GM23338 (cell line): ENCODE measurements around the gene MAP4K5. TPM values are rescaled to one million over a fixed set of nuclear protein-coding genes. Genes with fewer than 3 reads are reported as not detected.

ENCODE experiments used
- CREB1 ChIP-seq: fragments of 250-450 bp; sonication (Bioruptor Pico); IDR thresholded peaks from 2 replicates; pipeline ENCODE4 v1.5.0; 2020; ENCODE audit warnings: low read depth, mild to moderate bottlenecking, moderate library complexity
- EZH2 ChIP-seq: fragments of 200-600 bp; sonication (generic); IDR thresholded peaks from one replicate; pipeline ENCODE4 v1.8.0; 2017; ENCODE audit warnings: antibody characterized with exemption, mild to moderate bottlenecking, low read depth; ENCODE audit not compliant: unreplicated experiment
- EZH2phosphoT487 ChIP-seq: fragments of 200-600 bp; sonication (generic); IDR thresholded peaks from one replicate; pipeline ENCODE4 v1.8.1; 2018; ENCODE audit warnings: antibody characterized with exemption; ENCODE audit not compliant: unreplicated experiment
- JUNB ChIP-seq: IDR thresholded peaks from one replicate; pipeline ENCODE4 v1.6.1; 2016; ENCODE audit warnings: antibody characterized with exemption; ENCODE audit not compliant: unreplicated experiment
- NANOG ChIP-seq: IDR thresholded peaks from 2 replicates; pipeline ENCODE4 v1.6.1; 2016; ENCODE audit warnings: antibody characterized with exemption, borderline replicate concordance
- POLR2AphosphoS5 ChIP-seq: IDR thresholded peaks from 2 replicates; pipeline ENCODE4 v1.6.1; 2016; ENCODE audit warnings: antibody characterized with exemption, low read depth
- REST ChIP-seq: IDR thresholded peaks from one replicate; pipeline ENCODE4 v1.6.1; 2018; ENCODE audit warnings: antibody characterized with exemption; ENCODE audit not compliant: unreplicated experiment
- ZNF114 ChIP-seq: fragments of 250-450 bp; sonication (Bioruptor Pico); IDR thresholded peaks from 2 replicates; pipeline ENCODE4 v1.5.0; 2020; ENCODE audit warnings: mild to moderate bottlenecking, moderate library complexity
- ZNF331 ChIP-seq: fragments of 250-450 bp; sonication (Bioruptor Pico); IDR thresholded peaks from 2 replicates; pipeline ENCODE4 v1.5.0; 2020; ENCODE audit warnings: low read depth, mild to moderate bottlenecking, moderate library complexity
- ZNF462 ChIP-seq: fragments of 250-450 bp; sonication (Bioruptor Pico); IDR thresholded peaks from 2 replicates; pipeline ENCODE4 v1.5.0; 2020; ENCODE audit warnings: mild to moderate bottlenecking, moderate library complexity
- polyA plus RNA-seq: library from polyadenylated mRNA; unstranded; fragments of >200 nt; fragmentation: Nextera tagmentation; extraction: Ambion mirVana; gene quantifications from 2 replicates; pipeline ENCODE4 v1.2.1, GENCODE V29; 2016
- total RNA-seq: library from RNA; depleted of rRNA; stranded (reverse); fragments of >200 nt; shearing (Covaris generic); gene quantifications from 2 replicates; pipeline ENCODE4 v1.2.3, GENCODE V29; 2014
- TF ChIP-seq, protein P1 (sequence below): IDR thresholded peaks from 2 replicates; pipeline ENCODE4 v1.6.1; 2016; ENCODE audit warnings: antibody characterized with exemption

Gene MAP4K5
- total and polyA plus RNA-seq, 2 experiments from 2014 or later = 71.4 to 74.6 TPM

DNA sequence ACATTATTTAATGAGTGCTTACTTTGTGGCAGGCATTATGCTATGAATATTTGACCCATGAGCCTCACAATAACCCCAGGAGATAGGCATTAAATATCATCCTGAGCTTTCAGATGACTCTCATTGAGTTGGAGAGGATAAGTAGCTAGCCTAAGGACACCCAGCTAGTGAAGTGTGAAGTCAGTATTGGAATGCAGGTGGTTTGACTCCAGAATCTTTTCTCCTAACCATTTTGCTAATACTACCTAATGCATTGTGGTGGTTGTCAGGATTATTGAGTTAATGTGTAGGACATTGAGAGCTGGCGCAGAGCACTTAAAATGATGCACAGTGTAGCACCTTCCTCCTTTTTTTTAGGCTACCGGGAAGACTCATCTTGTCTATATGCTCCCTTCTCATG, 131.9 kb downstream of the MAP4K5 start (continued):
- TF ChIP-seq ZNF462 (CRISPR knock-in tag) = no peak
- TF ChIP-seq ZNF331 (CRISPR knock-in tag) = no peak
- TF ChIP-seq ZNF114 = no peak
- TF ChIP-seq, protein P1, sequence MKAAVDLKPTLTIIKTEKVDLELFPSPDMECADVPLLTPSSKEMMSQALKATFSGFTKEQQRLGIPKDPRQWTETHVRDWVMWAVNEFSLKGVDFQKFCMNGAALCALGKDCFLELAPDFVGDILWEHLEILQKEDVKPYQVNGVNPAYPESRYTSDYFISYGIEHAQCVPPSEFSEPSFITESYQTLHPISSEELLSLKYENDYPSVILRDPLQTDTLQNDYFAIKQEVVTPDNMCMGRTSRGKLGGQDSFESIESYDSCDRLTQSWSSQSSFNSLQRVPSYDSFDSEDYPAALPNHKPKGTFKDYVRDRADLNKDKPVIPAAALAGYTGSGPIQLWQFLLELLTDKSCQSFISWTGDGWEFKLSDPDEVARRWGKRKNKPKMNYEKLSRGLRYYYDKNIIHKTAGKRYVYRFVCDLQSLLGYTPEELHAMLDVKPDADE = no peak
- TF ChIP-seq JUNB = no peak
- no peak for TF ChIP-seq NANOG
- no peak for TF ChIP-seq EZH2
- TF ChIP-seq CREB1 (CRISPR knock-in tag) = no peak
- TF ChIP-seq POLR2AphosphoS5 = no peak
- no peak for TF ChIP-seq EZH2phosphoT487
- no peak for TF ChIP-seq REST
